HPDE6-E6E7 (cell line): ENCODE results near the gene PRKCH.

Source experiments
- DNase-seq: peaks from one replicate; pipeline ENCODE4 v3.0.0; 2011; ENCODE audit warnings: missing footprints; ENCODE audit errors: extremely low spot score

Gene PRKCH

GRCh38 chr14:61581955-61582615 is 260.7 kb downstream of the PRKCH start:
- no peak for DNase-seq

GRCh38 chr14:61582815-61583214 is 261.4 kb downstream of the PRKCH start:
- no peak for DNase-seq

- DNase-seq, result no peak
Observed at GRCh38 chr14:61584331-61584741, 263.0 kb downstream of the PRKCH start.

- no peak for DNase-seq
Observed at GRCh38 chr14:61585598-61586543, 264.5 kb downstream of the PRKCH start.

- no peak for DNase-seq
Observed at GRCh38 chr14:61586544-61587055, 265.2 kb downstream of the PRKCH start.

GRCh38 chr14:61587081-61587713 is 265.8 kb downstream of the PRKCH start:
- no peak for DNase-seq

GRCh38 chr14:61588419-61588901 is 267.1 kb downstream of the PRKCH start:
- no peak for DNase-seq

- DNase-seq, result no peak
Observed at GRCh38 chr14:61589691-61590581, 268.6 kb downstream of the PRKCH start.

- no peak for DNase-seq
Observed at GRCh38 chr14:61591862-61592261, 270.5 kb downstream of the PRKCH start.

GRCh38 chr14:61593330-61593729 is 272.0 kb downstream of the PRKCH start:
- DNase-seq, result no peak

GRCh38 chr14:61596990-61597389 is 275.6 kb downstream of the PRKCH start:
- no peak for DNase-seq

GRCh38 chr14:61598980-61599379 is 277.6 kb downstream of the PRKCH start:
- no peak for DNase-seq

- DNase-seq, result no peak
Observed at GRCh38 chr14:61599942-61600341, 278.6 kb downstream of the PRKCH start.
